ENCODE measurements around the gene HLA-A. TPM values are rescaled to one million over a fixed set of nuclear protein-coding genes. Genes with fewer than 3 reads are reported as not detected.
A peak's percentile ranks its signal among the peaks of the same experiment; 100 is the strongest.

HLA-A gene
- total and polyA plus RNA-seq, 5 donors from 2014 or later: 2,388 to 5,572 (median 3,890) TPM

DNA sequence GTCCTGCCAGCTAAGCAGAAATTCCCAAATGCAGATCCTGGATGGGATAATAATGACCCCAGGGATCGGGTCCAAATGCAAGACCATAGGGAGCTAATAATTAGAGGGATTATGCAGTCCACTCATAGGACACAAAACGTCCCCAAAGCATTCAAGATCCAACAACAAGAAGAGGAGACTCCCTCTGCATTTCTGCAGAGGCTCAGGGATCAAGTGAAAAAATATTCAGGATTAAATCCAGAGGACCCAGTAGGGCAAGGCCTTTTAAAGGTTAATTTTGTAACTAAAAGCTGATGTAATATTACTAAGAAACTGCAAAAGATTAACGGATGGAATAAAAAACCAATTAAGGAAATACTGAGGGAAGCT, 22.2 kb downstream of the HLA-A start:
- no peaks in the 10 kb centered on the region for H3K9me3 ChIP-seq (ENCODE audit: control insufficient read depth in 2 of 2, low read length in 2 of 2)
- ATAC-seq (ENCODE audit: low read depth in 2 of 2) (no peak), DNase-seq (no peak)
- Mint-ChIP-seq H3K4me1 (peaks cover 27 to 65% (median 52%) of the 10 kb centered on the region in 4 donors), H3K27me3 (peaks cover 10% of the 10 kb centered on the region), H3K4me3 (peak overlapping the region; percentile 92 to 97 (median 94)), H3K9me3 (no peaks in the 10 kb centered on the region), H3K36me3 (no peaks in the 10 kb centered on the region), H3K27ac (peak overlapping the region; percentile 93 to 100 (median 94))
- H3K36me3 ChIP-seq (ENCODE audit: control insufficient read depth, insufficient read depth, low read length): no peaks in the 10 kb centered on the region
- peaks cover 48% of the 10 kb centered on the region for H3K4me1 ChIP-seq (ENCODE audit: control insufficient read depth, insufficient read depth, low read length, poor library complexity, severe bottlenecking)
- H3K27me3 ChIP-seq (ENCODE audit: control insufficient read depth, insufficient read depth, low read length): no peaks in the 10 kb centered on the region
- peak overlapping the region; percentile 97 for H3K4me3 ChIP-seq (ENCODE audit: low read depth, low read length)
- H3K27ac ChIP-seq (ENCODE audit: insufficient read depth, low read length, poor library complexity, severe bottlenecking): peak overlapping the region; percentile 83

DNA sequence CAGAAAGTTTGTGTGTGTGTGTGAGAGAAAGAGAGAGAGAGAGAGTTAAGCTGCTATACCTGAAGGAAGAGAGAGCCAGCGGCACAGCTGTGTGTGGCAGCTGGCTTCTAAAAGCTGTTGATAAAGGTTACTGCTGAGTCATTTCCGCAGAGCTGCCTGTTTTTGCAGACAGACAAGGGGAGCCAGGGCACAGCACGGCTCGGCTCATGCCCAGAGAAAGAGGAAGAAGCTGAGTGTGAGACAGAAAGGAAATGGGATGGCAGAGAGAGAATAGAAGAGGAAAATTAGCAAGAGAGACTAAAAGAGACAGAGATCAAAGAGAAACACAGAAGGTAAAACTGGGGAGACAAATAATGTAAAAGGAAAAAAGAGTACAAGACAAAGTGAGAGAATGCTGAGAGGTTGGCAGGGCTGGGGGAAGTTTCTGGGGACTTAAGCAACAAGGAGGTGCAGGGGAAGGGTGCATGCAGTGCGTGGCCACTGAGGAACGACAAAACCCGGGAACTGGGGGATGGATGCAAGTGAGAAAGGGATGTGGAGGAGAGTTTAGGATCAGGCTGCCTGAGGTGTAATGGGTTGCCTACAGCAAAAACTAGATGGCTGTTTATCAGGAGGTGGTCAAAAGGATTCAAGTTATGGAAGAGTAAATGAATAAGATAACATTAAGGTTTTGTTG, 22.7 kb downstream of the HLA-A start:
- Histone ChIP-seq H3K36me3 (ENCODE audit: control insufficient read depth, insufficient read depth, low read length) (no peaks in the 10 kb centered on the region), H3K27ac (ENCODE audit: insufficient read depth, low read length, poor library complexity, severe bottlenecking) (peak overlapping the region; percentile 83), H3K9me3 (ENCODE audit: control insufficient read depth in 2 of 2, low read length in 2 of 2) (no peaks in the 10 kb centered on the region), H3K4me1 (ENCODE audit: control insufficient read depth, insufficient read depth, low read length, poor library complexity, severe bottlenecking) (peaks cover 48% of the 10 kb centered on the region), H3K27me3 (ENCODE audit: control insufficient read depth, insufficient read depth, low read length) (no peaks in the 10 kb centered on the region), H3K4me3 (ENCODE audit: low read depth, low read length) (peak overlapping the region; percentile 97)
- H3K27me3 Mint-ChIP-seq: peaks cover 13% of the 10 kb centered on the region
- peak overlapping the region; percentile 93 to 100 (median 94) for H3K27ac Mint-ChIP-seq
- peak overlapping the region; percentile 92 to 97 (median 94) for H3K4me3 Mint-ChIP-seq
- peak; percentile 95 to 99 for ATAC-seq (ENCODE audit: low read depth in 2 of 2)
- no peaks in the 10 kb centered on the region for H3K36me3 Mint-ChIP-seq
- DNase-seq: peak; percentile 76 to 97 (median 84)
- no peaks in the 10 kb centered on the region for H3K9me3 Mint-ChIP-seq
- peaks cover 27 to 62% (median 54%) of the 10 kb centered on the region in 4 donors for H3K4me1 Mint-ChIP-seq

DNA sequence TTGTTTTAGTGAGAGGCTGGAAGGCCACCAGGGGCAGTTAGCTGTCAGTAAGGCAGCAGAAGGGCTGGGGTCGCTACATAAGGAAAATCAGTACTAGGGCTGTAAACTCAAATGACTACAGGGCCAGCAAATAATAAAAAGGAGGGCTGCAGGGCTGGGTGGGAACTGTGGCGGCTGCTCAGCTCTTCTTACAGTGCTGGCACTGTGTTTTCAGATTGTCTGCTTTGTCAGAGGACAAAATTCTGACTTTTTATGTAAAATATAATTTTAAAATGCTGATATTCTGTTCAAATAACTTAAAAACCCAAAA, 23.2 kb downstream of the HLA-A start:
- Histone ChIP-seq H3K27me3 (ENCODE audit: control insufficient read depth, insufficient read depth, low read length) (no peaks in the 10 kb centered on the region), H3K36me3 (ENCODE audit: control insufficient read depth, insufficient read depth, low read length) (no peaks in the 10 kb centered on the region), H3K9me3 (ENCODE audit: control insufficient read depth in 2 of 2, low read length in 2 of 2) (no peaks in the 10 kb centered on the region), H3K4me1 (ENCODE audit: control insufficient read depth, insufficient read depth, low read length, poor library complexity, severe bottlenecking) (peaks cover 48% of the 10 kb centered on the region), H3K4me3 (ENCODE audit: low read depth, low read length) (peak overlapping the region; percentile 97), H3K27ac (ENCODE audit: insufficient read depth, low read length, poor library complexity, severe bottlenecking) (peak overlapping the region; percentile 83)
- DNase-seq: no peak
- H3K27ac Mint-ChIP-seq: peak overlapping the region; percentile 93 to 100 (median 94)
- no peaks in the 10 kb centered on the region for H3K9me3 Mint-ChIP-seq
- H3K4me1 Mint-ChIP-seq: peaks cover 27 to 61% (median 54%) of the 10 kb centered on the region in 4 donors
- H3K4me3 Mint-ChIP-seq: peak overlapping the region; percentile 92 to 97 (median 94)
- peaks cover 13% of the 10 kb centered on the region for H3K27me3 Mint-ChIP-seq
- no peaks in the 10 kb centered on the region for H3K36me3 Mint-ChIP-seq
- no peak for ATAC-seq (ENCODE audit: low read depth in 2 of 2)

DNA sequence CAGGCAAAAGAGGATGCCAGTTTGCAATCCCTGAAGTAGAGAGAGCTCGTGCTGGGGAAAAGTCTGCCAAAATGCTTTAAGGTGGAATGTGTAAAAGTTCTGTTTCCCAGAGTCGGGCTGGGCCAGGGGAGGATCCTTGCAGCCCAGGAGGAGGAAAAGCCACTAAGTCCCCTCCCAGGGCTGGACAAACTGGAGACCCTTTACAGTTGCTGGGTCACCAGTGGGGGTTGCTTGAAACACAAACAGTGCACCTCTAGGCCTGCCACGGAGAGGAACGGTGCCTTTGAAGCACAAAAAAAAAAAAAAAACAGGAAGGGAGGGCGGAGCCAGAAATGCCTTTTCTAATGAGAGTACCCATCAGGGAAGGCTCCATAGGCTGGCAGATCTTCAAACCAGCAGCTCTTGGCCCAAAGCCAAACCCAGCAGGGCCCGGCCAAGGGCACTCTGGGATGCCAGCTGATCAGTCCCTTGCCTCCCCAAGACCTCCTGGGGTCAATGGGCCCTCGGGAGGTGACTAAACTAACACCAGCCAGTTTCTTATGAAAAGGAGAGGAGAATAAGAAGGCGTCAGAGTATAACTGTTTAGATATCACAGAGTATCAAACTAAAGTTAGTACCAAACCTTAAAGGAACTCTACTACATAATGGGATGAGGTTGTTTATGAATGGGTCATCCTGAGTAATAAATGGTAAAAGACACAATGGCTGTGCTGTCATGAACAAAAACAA, 23.7 kb downstream of the HLA-A start:
- Mint-ChIP-seq H3K4me3 (peak overlapping the region; percentile 92 to 97 (median 94)), H3K27me3 (peaks cover 9% of the 10 kb centered on the region), H3K36me3 (no peaks in the 10 kb centered on the region), H3K9me3 (no peaks in the 10 kb centered on the region), H3K27ac (peak overlapping the region; percentile 93 to 100 (median 94)), H3K4me1 (peaks cover 27 to 61% (median 53%) of the 10 kb centered on the region in 4 donors)
- Histone ChIP-seq H3K4me3 (ENCODE audit: low read depth, low read length) (peak overlapping the region; percentile 97), H3K27me3 (ENCODE audit: control insufficient read depth, insufficient read depth, low read length) (no peaks in the 10 kb centered on the region), H3K9me3 (ENCODE audit: control insufficient read depth in 2 of 2, low read length in 2 of 2) (no peaks in the 10 kb centered on the region), H3K27ac (ENCODE audit: insufficient read depth, low read length, poor library complexity, severe bottlenecking) (peak overlapping the region; percentile 83), H3K36me3 (ENCODE audit: control insufficient read depth, insufficient read depth, low read length) (no peaks in the 10 kb centered on the region), H3K4me1 (ENCODE audit: control insufficient read depth, insufficient read depth, low read length, poor library complexity, severe bottlenecking) (peaks cover 48% of the 10 kb centered on the region)
- peak; percentile 39 to 86 (median 70) for DNase-seq
- peak in 1 of 2 donors; percentile 54 for ATAC-seq (ENCODE audit: low read depth in 2 of 2)

DNA sequence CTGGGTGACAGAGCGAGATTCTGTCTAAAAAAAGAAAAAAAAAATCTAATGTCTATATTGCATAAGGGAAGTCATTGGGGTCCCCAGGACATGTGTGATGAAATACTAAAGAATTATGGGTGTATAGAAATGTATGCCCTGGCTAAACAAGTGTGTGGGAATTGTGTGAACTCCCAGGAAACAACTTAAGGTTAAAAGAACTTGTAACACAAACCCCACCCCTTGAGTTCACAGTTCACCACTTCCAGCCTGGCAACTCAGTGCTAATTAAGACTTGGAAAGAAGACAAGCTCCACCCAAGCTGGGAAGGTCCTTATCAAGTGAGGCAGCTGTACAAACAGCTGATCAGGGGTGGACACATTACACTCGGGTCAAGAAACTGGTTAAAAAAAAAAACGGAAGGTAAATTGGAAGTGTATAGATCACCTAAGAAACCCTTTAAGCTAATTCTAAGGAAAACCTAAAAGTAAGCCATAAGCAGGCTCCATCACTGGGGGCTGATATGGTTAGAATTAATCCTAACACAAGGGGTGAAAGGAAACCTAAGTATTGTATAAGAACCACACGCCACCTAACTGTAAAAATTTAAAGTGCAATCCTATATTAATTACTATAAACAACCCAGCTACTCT, 25.2 kb downstream of the HLA-A start:
- Mint-ChIP-seq H3K4me1 (peaks cover 27 to 64% (median 55%) of the 10 kb centered on the region in 4 donors), H3K36me3 (no peaks in the 10 kb centered on the region), H3K27me3 (peaks cover 22% of the 10 kb centered on the region), H3K27ac (peak overlapping the region in 2 of 3 donors; percentile 31 to 43), H3K9me3 (no peaks in the 10 kb centered on the region), H3K4me3 (peak overlapping the region; percentile 60 to 97 (median 94))
- Histone ChIP-seq H3K4me1 (ENCODE audit: control insufficient read depth, insufficient read depth, low read length, poor library complexity, severe bottlenecking) (peaks cover 49% of the 10 kb centered on the region), H3K27ac (ENCODE audit: insufficient read depth, low read length, poor library complexity, severe bottlenecking) (no peak overlapping the region), H3K36me3 (ENCODE audit: control insufficient read depth, insufficient read depth, low read length) (no peaks in the 10 kb centered on the region), H3K4me3 (ENCODE audit: low read depth, low read length) (peak overlapping the region; percentile 26), H3K9me3 (ENCODE audit: control insufficient read depth in 2 of 2, low read length in 2 of 2) (no peaks in the 10 kb centered on the region), H3K27me3 (ENCODE audit: control insufficient read depth, insufficient read depth, low read length) (no peaks in the 10 kb centered on the region)
- peak; percentile 19 to 20 for ATAC-seq (ENCODE audit: low read depth in 2 of 2)
- DNase-seq: peak in 2 of 3 donors; percentile 37 to 57

DNA sequence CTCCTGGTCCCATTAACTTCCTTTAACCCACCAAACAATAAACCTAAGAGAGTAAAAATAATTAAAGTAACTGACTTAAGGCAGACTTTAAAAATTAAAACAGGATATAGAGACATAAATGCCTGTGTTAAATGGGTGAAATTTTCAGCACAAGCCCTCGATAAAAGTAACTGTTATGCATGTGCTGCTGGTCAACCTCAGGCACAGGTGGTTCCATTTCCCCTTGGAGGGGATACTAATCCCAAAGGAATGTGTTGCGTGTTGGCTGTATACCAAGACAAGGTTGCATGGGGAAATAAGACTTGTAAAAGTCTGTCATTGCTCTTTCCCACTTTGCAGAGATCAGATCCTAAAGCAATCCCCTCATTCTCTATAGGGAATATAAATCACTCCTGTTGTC, 25.8 kb downstream of the HLA-A start:
- no peak overlapping the region for H3K27ac ChIP-seq (ENCODE audit: insufficient read depth, low read length, poor library complexity, severe bottlenecking)
- H3K36me3 Mint-ChIP-seq: no peaks in the 10 kb centered on the region
- DNase-seq (no peak), ATAC-seq (ENCODE audit: low read depth in 2 of 2) (no peak)
- H3K4me1 ChIP-seq (ENCODE audit: control insufficient read depth, insufficient read depth, low read length, poor library complexity, severe bottlenecking): peaks cover 48% of the 10 kb centered on the region
- peaks cover 28% of the 10 kb centered on the region for H3K27me3 Mint-ChIP-seq
- H3K9me3 Mint-ChIP-seq: no peaks in the 10 kb centered on the region
- H3K27ac Mint-ChIP-seq: no peak overlapping the region
- no peaks in the 10 kb centered on the region for H3K27me3 ChIP-seq (ENCODE audit: control insufficient read depth, insufficient read depth, low read length)
- peak overlapping the region in 1 of 4 donors; percentile 97 for H3K4me3 Mint-ChIP-seq
- no peaks in the 10 kb centered on the region for H3K9me3 ChIP-seq (ENCODE audit: control insufficient read depth in 2 of 2, low read length in 2 of 2)
- no peaks in the 10 kb centered on the region for H3K36me3 ChIP-seq (ENCODE audit: control insufficient read depth, insufficient read depth, low read length)
- H3K4me1 Mint-ChIP-seq: peaks cover 22 to 63% (median 51%) of the 10 kb centered on the region in 4 donors
- H3K4me3 ChIP-seq (ENCODE audit: low read depth, low read length): no peak overlapping the region

DNA sequence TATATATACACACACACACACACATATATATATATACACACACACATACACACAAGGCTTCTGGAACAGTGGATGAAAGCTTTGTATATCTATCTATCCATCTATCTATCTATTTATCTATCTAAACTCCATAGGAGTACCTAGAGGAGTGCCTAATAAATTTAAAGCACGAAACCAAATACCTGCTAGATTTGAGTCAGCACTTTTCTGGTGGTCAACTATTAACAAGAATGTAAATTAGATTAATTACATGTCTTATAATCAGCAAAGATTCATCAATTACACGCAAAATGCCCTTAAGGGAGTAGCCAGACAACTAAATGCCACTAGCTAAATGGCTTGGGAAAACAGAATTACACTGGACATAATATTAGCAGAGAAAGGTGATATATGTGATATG, 26.6 kb downstream of the HLA-A start:
- Histone ChIP-seq H3K4me3 (ENCODE audit: low read depth, low read length) (no peak overlapping the region), H3K9me3 (ENCODE audit: control insufficient read depth in 2 of 2, low read length in 2 of 2) (no peaks in the 10 kb centered on the region), H3K27ac (ENCODE audit: insufficient read depth, low read length, poor library complexity, severe bottlenecking) (no peak overlapping the region), H3K36me3 (ENCODE audit: control insufficient read depth, insufficient read depth, low read length) (no peaks in the 10 kb centered on the region), H3K27me3 (ENCODE audit: control insufficient read depth, insufficient read depth, low read length) (no peaks in the 10 kb centered on the region), H3K4me1 (ENCODE audit: control insufficient read depth, insufficient read depth, low read length, poor library complexity, severe bottlenecking) (peaks cover 47% of the 10 kb centered on the region)
- DNase-seq: no peak
- Mint-ChIP-seq H3K27ac (no peak overlapping the region), H3K4me1 (peaks cover 18 to 59% (median 51%) of the 10 kb centered on the region in 4 donors), H3K4me3 (no peak overlapping the region), H3K27me3 (peaks cover 36% of the 10 kb centered on the region), H3K9me3 (no peaks in the 10 kb centered on the region), H3K36me3 (no peaks in the 10 kb centered on the region)
- no peak for ATAC-seq (ENCODE audit: low read depth in 2 of 2)

Data from CD4-positive, CD25-positive, alpha-beta regulatory T cell (primary cell).